Measurements from ENCODE around the gene PAN3. TPM values are rescaled to one million over a fixed set of nuclear protein-coding genes. Genes with fewer than 3 reads are reported as not detected.
"Not testable (repeated sequence)": the region's sequence is repeated elsewhere in the genome, so short reads cannot be mapped to it uniquely, and the experiment has no call there.

PAN3 gene
- total RNA-seq, 1 experiment from 2014 or later: 24.8 TPM

DNA sequence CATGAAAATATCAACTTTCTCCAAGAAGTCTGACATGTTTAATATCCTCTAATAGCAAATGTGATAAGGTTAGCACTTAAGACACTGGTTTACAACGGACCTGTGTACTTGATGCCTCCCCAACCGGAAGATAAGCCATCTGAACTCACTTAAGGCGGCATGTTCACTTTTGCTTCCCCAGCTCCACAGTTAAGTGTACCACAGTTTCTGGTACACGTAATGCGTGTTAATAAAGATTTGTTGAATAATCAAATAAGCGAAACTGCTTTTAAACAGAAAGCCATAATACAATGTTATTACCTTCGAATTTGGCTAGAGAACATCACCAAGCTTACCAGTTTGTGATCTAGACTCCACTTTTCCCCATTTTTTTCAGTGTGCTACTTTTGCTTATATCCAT is 1.4 kb upstream of the PAN3 start:
- no peaks in the 10 kb centered on the region for H3K27me3 Mint-ChIP-seq (ENCODE audit: unreplicated experiment)
- CTCF ChIA-PET: interaction anchor here (0.5 kb wide), 1 partner anchor 12 kb away, joined by 7 read pairs; no protein-coding TSS in a partner anchor
- peak overlapping the region; percentile 94 for H3K27ac Mint-ChIP-seq (ENCODE audit: unreplicated experiment)
- intact Hi-C loops (cut with micrococcal nuclease; ENCODE audit: unreplicated experiment): no loop called here
- TF ChIP-seq, protein P1, sequence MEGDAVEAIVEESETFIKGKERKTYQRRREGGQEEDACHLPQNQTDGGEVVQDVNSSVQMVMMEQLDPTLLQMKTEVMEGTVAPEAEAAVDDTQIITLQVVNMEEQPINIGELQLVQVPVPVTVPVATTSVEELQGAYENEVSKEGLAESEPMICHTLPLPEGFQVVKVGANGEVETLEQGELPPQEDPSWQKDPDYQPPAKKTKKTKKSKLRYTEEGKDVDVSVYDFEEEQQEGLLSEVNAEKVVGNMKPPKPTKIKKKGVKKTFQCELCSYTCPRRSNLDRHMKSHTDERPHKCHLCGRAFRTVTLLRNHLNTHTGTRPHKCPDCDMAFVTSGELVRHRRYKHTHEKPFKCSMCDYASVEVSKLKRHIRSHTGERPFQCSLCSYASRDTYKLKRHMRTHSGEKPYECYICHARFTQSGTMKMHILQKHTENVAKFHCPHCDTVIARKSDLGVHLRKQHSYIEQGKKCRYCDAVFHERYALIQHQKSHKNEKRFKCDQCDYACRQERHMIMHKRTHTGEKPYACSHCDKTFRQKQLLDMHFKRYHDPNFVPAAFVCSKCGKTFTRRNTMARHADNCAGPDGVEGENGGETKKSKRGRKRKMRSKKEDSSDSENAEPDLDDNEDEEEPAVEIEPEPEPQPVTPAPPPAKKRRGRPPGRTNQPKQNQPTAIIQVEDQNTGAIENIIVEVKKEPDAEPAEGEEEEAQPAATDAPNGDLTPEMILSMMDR (IDR thresholded peaks at IDR 0.05; ENCODE audit: unreplicated experiment): no peak
- peaks cover 16% of the 10 kb centered on the region for H3K4me1 Mint-ChIP-seq (ENCODE audit: low read depth, unreplicated experiment)
- H3K36me3 Mint-ChIP-seq (ENCODE audit: insufficient read depth, unreplicated experiment): peaks cover 38% of the 10 kb centered on the region
- BruUV-seq (replicated peaks): no TSS peak
- H3K9me3 Mint-ChIP-seq (ENCODE audit: low read depth, unreplicated experiment): no peaks in the 10 kb centered on the region
- DNase-seq: no peak
- H3K4me3 Mint-ChIP-seq (ENCODE audit: low read depth, unreplicated experiment): peak overlapping the region; percentile 90

DNA sequence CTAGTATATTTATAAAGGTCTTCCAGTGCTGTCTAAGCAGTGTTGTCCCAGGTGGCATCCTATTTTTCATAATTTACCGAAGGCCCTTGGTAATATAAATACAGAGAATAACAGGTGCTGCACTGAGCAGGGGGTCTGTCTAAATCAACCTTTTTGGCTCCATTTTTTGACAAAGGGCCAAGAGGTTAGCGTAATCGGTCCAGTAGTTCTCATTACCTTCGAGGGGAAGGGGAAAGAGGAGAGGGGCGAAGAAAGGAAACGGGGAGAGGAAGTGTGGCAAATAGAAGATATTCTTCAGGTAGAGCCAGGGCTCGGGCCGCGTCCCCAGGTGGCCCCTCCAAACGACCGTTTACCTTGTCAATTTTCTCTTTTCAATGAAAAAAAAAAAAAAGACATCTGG is 749 bp upstream of the PAN3 start:
- no peak for DNase-seq
- H3K4me1 Mint-ChIP-seq (ENCODE audit: low read depth, unreplicated experiment): peaks cover 23% of the 10 kb centered on the region
- no peaks in the 10 kb centered on the region for H3K9me3 Mint-ChIP-seq (ENCODE audit: low read depth, unreplicated experiment)
- TF ChIP-seq, protein P1 (IDR thresholded peaks at IDR 0.05; ENCODE audit: unreplicated experiment): no peak
- peak overlapping the region; percentile 90 for H3K4me3 Mint-ChIP-seq (ENCODE audit: low read depth, unreplicated experiment)
- H3K27ac Mint-ChIP-seq (ENCODE audit: unreplicated experiment): peak overlapping the region; percentile 94
- peaks cover 38% of the 10 kb centered on the region for H3K36me3 Mint-ChIP-seq (ENCODE audit: insufficient read depth, unreplicated experiment)
- BruUV-seq (replicated peaks): TSS peak; percentile 73
- H3K27me3 Mint-ChIP-seq (ENCODE audit: unreplicated experiment): no peaks in the 10 kb centered on the region
- intact Hi-C loops (cut with micrococcal nuclease; ENCODE audit: unreplicated experiment): no loop called here
- CTCF ChIA-PET: interaction anchor here (0.6 kb wide), 1 partner anchor 186 kb away, joined by 3 read pairs; no protein-coding TSS in a partner anchor

DNA sequence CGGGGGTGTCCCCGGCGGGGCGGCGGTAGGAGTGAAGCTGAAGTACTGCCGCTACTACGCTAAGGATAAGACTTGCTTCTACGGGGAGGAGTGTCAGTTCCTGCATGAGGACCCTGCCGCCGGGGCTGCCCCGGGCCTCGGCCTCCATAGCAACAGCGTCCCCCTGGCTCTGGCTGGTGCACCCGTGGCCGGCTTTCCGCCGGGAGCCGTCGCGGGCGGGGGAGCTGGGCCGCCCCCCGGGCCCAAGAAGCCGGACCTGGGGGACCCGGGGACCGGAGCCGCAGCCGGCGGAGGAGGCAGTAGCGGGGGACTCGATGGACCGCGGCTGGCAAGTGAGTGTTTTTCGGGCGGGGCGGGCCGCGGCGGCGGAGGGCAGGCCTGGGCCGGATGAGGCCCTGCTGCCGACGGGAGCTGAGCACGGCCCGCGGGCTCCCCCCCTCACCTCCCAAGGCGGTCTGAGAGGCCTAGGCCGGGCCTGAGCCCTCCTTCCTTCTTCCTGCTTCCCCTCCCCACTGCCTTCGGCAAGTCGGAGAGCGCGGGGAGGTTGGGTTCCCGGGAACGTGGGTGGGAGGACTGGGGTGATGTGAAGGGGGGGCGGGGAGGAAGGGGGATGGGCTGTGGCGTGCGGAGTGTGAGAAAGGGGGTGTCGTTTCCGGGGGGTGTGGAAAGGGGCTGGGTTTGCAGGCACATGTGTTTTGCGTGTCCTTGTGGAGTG is 568 bp downstream of the PAN3 start:
- H3K27me3 Mint-ChIP-seq (ENCODE audit: unreplicated experiment): no peaks in the 10 kb centered on the region
- CTCF ChIA-PET: interaction anchor here (0.6 to 1.2 kb wide), 4 partner anchors 10 to 580 kb away, joined by 3 to 5 read pairs (median 4); no protein-coding TSS in a partner anchor
- H3K4me3 Mint-ChIP-seq (ENCODE audit: low read depth, unreplicated experiment): peak overlapping the region; percentile 90
- H3K27ac Mint-ChIP-seq (ENCODE audit: unreplicated experiment): peak overlapping the region; percentile 94
- peak; percentile 68 for DNase-seq
- peaks cover 25% of the 10 kb centered on the region for H3K4me1 Mint-ChIP-seq (ENCODE audit: low read depth, unreplicated experiment)
- intact Hi-C loops (cut with micrococcal nuclease; ENCODE audit: unreplicated experiment): no loop called here
- TF ChIP-seq, protein P1 (IDR thresholded peaks at IDR 0.05; ENCODE audit: unreplicated experiment): no peak
- H3K9me3 Mint-ChIP-seq (ENCODE audit: low read depth, unreplicated experiment): no peaks in the 10 kb centered on the region
- no TSS peak for BruUV-seq (replicated peaks)
- H3K36me3 Mint-ChIP-seq (ENCODE audit: insufficient read depth, unreplicated experiment): peaks cover 38% of the 10 kb centered on the region

DNA sequence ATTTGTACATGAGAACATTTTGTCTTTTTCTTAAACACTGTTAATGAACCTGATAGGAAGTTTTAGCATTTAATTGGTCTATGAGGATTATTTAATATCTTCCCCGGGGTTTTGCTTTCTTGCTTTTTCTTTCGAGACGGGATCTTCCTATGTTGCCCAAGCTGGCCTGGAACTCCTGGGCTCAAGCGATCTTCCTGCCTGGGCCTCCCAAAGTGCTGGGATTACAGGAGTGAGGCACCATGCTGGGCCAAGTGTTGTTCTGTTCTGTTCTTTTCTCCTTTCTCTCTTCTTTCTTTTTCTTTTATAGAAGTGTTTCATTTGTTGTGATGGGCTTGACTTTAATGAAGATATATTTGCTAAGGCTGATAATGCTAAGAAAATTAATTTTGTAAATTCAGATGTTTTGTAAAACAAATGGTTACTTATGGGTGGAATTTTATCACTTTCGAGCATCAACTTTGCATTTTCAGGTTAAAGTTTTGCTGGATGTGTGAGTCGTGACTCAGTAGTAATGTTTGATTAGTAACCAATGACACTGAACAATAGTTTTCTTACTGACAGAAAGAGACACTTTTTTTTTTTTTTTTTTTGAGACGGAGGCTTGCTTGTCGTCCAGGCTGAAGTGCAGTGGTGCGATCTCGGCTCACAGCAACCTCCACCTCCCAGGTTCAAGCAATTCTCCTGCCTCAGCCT is 2.2 kb downstream of the PAN3 start:
- peak overlapping the region; percentile 94 for H3K27ac Mint-ChIP-seq (ENCODE audit: unreplicated experiment)
- CTCF ChIA-PET: interaction anchor here (1.2 kb wide), 1 partner anchor 8 kb away, joined by 3 read pairs; no protein-coding TSS in a partner anchor
- peaks cover 25% of the 10 kb centered on the region for H3K4me1 Mint-ChIP-seq (ENCODE audit: low read depth, unreplicated experiment)
- TF ChIP-seq, protein P1 (IDR thresholded peaks at IDR 0.05; ENCODE audit: unreplicated experiment): no peak
- peaks cover 38% of the 10 kb centered on the region for H3K36me3 Mint-ChIP-seq (ENCODE audit: insufficient read depth, unreplicated experiment)
- H3K27me3 Mint-ChIP-seq (ENCODE audit: unreplicated experiment): no peaks in the 10 kb centered on the region
- no peaks in the 10 kb centered on the region for H3K9me3 Mint-ChIP-seq (ENCODE audit: low read depth, unreplicated experiment)
- BruUV-seq (replicated peaks): TSS peak; percentile 20
- intact Hi-C loops (cut with micrococcal nuclease; ENCODE audit: unreplicated experiment): loop anchor here (10.0 kb wide), 1 partner anchor 64 kb away; no protein-coding TSS in a partner anchor
- H3K4me3 Mint-ChIP-seq (ENCODE audit: low read depth, unreplicated experiment): peak overlapping the region; percentile 90
- no peak for DNase-seq

DNA sequence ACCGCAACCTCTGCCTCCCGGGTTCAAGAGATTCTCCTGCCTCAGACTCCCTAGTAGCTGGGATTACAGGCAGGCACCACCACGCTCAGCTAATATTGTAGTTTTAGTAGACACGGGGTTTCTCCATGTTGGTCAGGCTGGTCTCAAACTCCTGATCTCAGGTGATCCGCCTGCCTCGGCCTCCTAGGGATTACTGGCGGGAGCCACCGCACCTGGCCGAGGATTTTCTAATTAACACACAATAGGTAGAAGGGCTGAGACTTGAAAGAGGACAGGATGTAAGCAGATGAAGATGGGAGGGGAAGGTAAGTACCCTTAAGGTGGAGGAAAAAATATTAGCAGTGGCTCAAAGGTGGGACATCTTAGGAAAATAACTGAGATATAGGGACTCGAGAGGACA is 3.2 kb downstream of the PAN3 start:
- DNase-seq; BruUV-seq (replicated peaks); CTCF ChIA-PET; H3K27me3 Mint-ChIP-seq (ENCODE audit: unreplicated experiment); H3K9me3 Mint-ChIP-seq (ENCODE audit: low read depth, unreplicated experiment): not testable (repeated sequence)
- H3K36me3 Mint-ChIP-seq (ENCODE audit: insufficient read depth, unreplicated experiment): peaks cover 38% of the 10 kb centered on the region
- H3K27ac Mint-ChIP-seq (ENCODE audit: unreplicated experiment): peak overlapping the region; percentile 34
- peak overlapping the region; percentile 41 for H3K4me3 Mint-ChIP-seq (ENCODE audit: low read depth, unreplicated experiment)
- intact Hi-C loops (cut with micrococcal nuclease; ENCODE audit: unreplicated experiment): loop anchor here (10.0 kb wide), 1 partner anchor 63 kb away; no protein-coding TSS in a partner anchor
- H3K4me1 Mint-ChIP-seq (ENCODE audit: low read depth, unreplicated experiment): peaks cover 25% of the 10 kb centered on the region

Data from Calu3 (cell line).